Measurements from ENCODE around the gene PCDHA5.

GRCh38 chr5:140800816-140801493, 20.5 kb upstream of the PCDHA5 start, which contains the start of gene PCDHA3:
- no peak for TF ChIP-seq CTCF (IDR thresholded peaks at IDR 0.05; ENCODE audit: poor library complexity, severe bottlenecking)
- TF ChIP-seq EZH2 (IDR thresholded peaks at IDR 0.05; ENCODE audit: borderline replicate concordance, insufficient read depth, low read length, poor library complexity, severe bottlenecking): no peak
- TF ChIP-seq REST (IDR thresholded peaks at IDR 0.05; ENCODE audit: borderline replicate concordance): no peak
- no peak for TF ChIP-seq POLR2AphosphoS5 (IDR thresholded peaks at IDR 0.05)
- no peak for TF ChIP-seq SMC3 (conservative IDR thresholded peaks at IDR 0.05; ENCODE audit: poor library complexity)
- TF ChIP-seq MXI1 (conservative IDR thresholded peaks at IDR 0.05; ENCODE audit: poor library complexity, severe bottlenecking): no peak
- no peak for TF ChIP-seq EP300 (conservative IDR thresholded peaks at IDR 0.05; ENCODE audit: poor library complexity, severe bottlenecking)
